ENCODE results near the gene VANGL1.

Gene VANGL1

DNA sequence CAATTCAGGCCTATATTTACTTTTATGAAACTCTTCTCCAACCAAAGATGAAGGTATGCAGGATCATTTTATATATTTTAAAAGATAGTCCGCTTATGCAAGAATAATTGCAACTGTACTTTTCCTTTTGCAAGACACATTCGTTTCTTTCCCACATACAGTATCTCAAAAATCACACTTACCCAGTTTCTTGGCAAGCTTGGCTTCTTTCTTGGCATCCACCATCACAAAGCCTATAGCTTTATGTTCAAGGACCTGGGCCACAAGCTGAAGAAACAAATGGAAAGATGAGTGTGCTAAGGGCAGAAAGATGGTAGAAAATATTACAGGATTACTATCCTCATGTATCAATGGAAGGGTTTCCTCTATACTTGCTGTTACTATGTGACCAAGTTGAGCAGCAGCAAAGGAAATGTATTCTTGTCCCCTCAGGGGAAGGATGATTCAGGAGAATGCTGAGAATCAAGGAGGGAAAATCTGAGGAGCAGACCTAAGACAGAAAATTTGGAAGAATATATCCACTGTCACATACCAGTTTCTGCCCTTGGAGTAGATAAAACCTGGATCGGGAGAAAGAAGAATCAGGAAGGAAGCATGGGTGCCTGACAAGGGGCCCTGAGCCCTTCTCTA is 103.0 kb downstream of the VANGL1 start:
- H3K4me1 ChIP-seq = peaks cover 0 to 21% (median 8%) of the 10 kb centered on the region in 4 donors
- H3K27me3 ChIP-seq = no peaks in the 10 kb centered on the region
- TF ChIP-seq, protein P1, sequence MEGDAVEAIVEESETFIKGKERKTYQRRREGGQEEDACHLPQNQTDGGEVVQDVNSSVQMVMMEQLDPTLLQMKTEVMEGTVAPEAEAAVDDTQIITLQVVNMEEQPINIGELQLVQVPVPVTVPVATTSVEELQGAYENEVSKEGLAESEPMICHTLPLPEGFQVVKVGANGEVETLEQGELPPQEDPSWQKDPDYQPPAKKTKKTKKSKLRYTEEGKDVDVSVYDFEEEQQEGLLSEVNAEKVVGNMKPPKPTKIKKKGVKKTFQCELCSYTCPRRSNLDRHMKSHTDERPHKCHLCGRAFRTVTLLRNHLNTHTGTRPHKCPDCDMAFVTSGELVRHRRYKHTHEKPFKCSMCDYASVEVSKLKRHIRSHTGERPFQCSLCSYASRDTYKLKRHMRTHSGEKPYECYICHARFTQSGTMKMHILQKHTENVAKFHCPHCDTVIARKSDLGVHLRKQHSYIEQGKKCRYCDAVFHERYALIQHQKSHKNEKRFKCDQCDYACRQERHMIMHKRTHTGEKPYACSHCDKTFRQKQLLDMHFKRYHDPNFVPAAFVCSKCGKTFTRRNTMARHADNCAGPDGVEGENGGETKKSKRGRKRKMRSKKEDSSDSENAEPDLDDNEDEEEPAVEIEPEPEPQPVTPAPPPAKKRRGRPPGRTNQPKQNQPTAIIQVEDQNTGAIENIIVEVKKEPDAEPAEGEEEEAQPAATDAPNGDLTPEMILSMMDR (IDR thresholded peaks at IDR 0.05) = no peak
- no peaks in the 10 kb centered on the region for H3K9me3 ChIP-seq
- peaks cover 0 to 15% (median 6%) of the 10 kb centered on the region in 3 donors for H3K36me3 ChIP-seq
- DNase-seq = no peak
- intact Hi-C loops (cut with DNase I; ENCODE audit: low total_unique reads) = no loop called here
- H3K4me3 ChIP-seq = no peak overlapping the region
- no peak overlapping the region for H3K27ac ChIP-seq

DNA sequence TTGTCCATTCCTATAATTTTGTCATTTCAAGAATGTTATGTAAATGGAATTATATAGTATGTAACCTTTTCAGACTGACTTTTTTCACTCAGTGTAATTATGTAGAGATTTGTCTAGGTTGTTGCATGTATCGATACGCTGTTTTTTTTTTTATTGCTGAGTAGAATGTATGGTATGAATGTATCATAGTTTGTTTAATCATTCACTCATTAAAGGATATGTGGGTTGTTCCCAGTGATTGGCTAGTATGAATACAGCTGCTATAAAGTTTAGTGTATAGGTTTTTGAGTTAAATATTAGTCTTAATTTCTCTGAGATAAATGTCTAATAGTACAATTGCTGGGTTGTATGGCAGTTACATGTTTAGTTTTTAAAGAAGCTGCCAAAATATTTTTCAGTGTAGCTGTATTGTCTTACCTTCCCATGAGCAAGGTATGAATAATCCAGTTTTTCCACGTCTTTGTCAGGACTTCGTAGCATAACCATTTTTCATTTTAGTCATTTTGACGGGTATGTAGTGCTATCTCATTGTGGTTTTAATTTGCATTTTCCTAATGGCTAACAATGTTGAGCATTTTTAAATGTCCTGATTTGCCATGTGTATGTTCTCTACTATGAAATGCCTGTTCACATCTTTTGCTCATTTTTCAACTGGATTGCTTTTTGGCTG is 104.4 kb downstream of the VANGL1 start:
- Histone ChIP-seq H3K4me3 (no peak overlapping the region), H3K9me3 (no peaks in the 10 kb centered on the region), H3K27ac (no peak overlapping the region), H3K36me3 (peaks cover 0 to 10% (median 0%) of the 10 kb centered on the region in 3 donors), H3K27me3 (no peaks in the 10 kb centered on the region), H3K4me1 (peaks cover 0 to 29% (median 11%) of the 10 kb centered on the region in 4 donors)
- DNase-seq = no peak
- intact Hi-C loops (cut with DNase I; ENCODE audit: low total_unique reads) = no loop called here
- TF ChIP-seq, protein P1 (IDR thresholded peaks at IDR 0.05) = no peak
